HEK293T (cell line): ENCODE measurements around the gene WDR27.

Source experiments
- HDGF ChIP-seq: fragments of 450-650 bp; IDR thresholded peaks from 2 replicates; pipeline ENCODE4 v1.6.1; 2017; ENCODE audit warnings: antibody characterized with exemption, borderline replicate concordance
- SUZ12 ChIP-seq: fragments of 450-650 bp; IDR thresholded peaks from 2 replicates; pipeline ENCODE4 v1.6.1; 2016; ENCODE audit warnings: mild to moderate bottlenecking

GRCh38 chr6:169455470-169455869 lies 246.4 kb downstream of the WDR27 start:
- no peak for TF ChIP-seq SUZ12
- no peak for TF ChIP-seq HDGF
